HG03457 (cell line): ENCODE results near the gene QSOX2.

Experiments used
- ATAC-seq: cut with Tn5 transposase; IDR thresholded peaks from one replicate; pipeline ENCODE4 v1.9.1; 2021; ENCODE audit warnings: moderate number of reproducible peaks; ENCODE audit not compliant: unreplicated experiment

The QSOX2 gene

GRCh38 chr9:136252281-136252680, 6.7 kb upstream of the QSOX2 start:
- ATAC-seq, result no peak

GRCh38 chr9:136251264-136252115, 5.9 kb upstream of the QSOX2 start:
- no peak for ATAC-seq

DNA sequence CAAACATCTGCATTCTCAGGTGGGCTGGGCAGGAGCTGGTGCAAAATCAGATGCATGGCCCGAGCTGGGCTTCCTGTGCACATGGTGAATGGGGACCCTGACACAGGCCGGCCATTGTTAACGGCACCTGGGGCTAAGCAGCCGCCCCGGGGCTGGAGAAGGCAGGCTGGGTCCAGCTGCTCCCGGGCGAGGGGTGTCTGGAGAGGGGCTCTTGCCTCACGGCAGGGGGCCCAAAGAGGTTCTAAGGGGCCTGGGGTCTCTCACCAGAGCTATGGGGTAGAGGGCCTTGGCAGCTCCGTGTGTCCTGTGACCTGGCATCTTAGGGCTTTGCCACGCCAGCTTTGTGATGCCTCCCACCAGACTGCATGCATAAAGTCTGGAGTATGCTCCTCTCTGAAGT, 5.1 kb upstream of the QSOX2 start:
- ATAC-seq, result no peak

GRCh38 chr9:136249877-136250559, 4.4 kb upstream of the QSOX2 start:
- ATAC-seq, result no peak

DNA sequence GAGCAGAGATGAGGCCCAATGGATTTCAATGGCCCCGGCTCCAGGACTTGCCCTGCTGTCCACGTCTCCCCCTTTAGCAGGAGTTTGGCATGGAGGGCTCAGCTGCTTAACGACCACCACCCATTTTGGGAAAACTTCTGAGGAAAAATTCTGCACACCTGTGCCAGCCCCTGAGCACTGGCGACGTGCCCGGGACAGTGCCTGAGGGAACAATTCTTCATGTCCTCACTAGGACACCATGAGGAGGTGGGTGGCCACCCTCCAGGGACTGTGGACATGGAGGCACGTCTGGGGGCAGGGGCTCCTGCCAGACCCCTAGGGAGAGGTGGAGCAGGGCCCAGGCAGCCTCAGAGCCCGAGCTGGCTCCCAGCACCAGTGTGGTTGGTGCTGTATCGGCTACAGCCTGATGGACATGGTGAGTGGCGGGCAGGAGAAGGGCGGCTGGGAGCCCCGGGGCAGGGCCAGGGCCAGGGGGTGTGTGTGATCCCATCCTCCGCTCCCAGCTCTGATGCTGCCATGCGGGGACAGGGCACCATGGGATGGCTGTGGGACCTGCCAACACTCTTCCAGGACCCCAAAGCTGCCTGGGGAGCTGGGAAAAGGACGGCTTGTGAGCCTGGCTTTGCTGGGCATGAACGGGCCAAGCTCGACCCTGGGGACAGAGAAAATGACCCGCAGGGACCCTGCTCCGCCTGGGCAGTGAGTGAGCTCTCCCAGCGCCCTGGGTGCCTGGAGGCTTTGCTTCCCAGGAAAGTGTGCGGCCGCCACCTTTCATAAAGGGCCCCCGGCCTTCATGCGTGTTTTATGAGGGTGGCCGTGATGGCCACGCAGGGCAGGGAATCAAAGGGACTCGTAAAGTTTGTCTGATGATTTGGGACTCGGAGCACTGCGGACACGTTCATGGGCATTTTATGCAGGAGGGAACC, 3.6 kb upstream of the QSOX2 start:
- ATAC-seq, result no peak

DNA sequence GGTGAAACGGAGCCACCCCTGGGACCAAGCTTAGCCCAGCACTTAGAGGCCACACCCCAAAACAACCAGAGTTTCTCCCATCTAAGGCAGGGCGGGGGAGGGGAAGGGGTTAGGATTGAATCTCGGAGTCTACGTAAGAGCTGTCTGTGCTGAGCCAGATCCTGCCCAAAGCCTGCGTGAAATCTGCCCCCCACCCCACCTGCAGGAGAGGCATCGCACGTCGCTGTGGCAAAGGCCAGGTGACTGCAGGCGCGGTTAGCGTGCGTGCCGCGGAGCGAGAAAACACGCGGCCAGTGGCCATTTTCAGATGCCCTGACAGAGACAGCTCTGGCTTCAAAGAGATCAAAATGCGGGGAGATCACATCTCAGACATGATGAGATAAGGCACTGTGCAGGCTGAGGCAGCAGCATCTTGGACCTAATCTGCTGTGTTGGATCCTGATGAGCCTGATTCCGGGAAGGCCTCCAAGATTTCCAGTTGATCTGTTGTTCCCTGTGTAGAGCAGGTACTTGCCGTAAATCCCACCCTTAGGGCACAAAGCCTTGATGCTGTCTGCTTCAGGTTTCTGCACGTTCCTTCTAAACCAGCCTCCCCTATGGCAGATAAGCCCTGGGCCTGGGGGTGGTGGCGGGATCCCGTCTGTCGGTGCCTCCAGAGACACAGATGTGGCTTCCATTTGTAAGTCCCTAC, 2.5 kb upstream of the QSOX2 start:
- ATAC-seq, result no peak

DNA sequence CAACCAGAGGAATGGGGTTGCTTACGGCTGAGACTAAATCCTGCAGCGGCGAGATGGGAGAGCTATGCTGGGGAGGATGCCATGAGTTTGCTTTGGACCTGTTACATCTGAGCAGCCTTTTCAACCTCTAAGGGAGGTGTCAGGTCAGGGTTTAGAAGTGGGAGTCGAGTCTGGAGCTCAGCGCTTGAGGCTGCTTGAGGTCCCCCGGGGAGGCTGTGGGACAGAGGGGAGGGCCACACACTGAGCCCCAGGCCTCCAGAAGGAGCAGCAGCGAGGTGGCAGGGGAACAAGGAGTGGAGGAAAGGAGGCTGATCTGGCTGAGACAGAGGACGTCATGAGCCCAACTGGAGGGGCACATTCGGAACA, 1.9 kb upstream of the QSOX2 start:
- ATAC-seq, result no peak

GRCh38 chr9:136246849-136247550, 1.4 kb upstream of the QSOX2 start:
- ATAC-seq, result no peak

- ATAC-seq, result no peak
Observed at GRCh38 chr9:136244969-136245218, 718 bp downstream of the QSOX2 start.

DNA sequence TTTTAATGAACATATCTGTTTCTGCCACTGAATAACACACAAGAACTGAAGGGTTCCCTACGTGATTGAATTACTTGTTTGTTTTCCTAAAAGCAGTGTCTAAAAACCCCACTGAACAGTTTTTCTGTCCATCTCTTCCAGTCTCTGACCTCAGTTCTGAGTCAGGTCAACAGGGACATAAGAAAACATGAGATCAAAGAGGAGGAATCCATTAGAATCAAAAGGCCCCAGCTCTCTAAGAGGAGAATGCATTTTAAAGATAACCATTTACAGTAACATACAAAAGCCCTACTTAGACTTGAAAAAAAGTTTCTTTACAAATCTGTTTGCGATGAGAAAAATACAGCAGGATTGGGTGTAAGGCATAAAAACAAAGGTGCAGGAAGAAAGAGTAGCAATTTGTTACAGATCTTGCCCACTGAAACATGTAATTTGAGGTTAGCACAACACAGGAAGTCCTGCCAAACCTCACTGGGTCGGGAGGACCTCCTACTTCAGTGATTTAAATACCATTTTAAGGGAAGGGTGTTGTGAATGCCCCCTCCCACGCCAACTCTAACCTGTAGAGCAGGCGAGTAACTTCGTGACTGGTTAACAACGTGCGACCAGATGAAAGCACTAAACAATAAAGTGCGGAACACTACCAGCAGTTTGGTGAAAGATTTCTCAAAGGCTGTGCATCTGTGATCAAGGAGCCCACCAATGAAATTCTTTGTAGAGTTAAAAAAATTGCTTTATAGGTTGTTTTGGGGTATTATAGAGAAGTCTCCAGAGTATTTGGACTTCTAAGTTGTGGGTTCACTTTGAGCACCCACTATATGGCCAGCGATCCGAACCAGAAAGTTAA, 1.3 kb downstream of the QSOX2 start:
- ATAC-seq, result no peak

DNA sequence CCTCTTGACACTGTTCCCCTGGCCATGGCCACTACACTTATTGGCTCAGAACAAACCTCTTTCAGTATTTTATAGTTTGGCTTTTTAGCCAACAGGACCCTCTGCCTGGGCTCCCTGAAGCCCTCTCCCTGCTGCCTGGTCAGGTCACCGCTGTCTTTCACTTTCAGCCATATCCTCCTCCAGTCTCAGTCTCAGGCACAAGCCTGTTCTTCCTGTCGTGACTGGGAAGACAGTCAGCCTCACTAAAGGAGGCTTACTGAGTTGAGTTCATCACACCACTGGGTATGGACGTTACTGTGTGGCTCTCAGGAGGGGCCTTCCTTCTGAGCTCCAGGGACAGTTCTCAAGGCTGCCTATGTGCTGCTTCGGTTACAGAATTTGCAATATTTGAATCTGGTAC, 2.0 kb downstream of the QSOX2 start:
- ATAC-seq, result no peak

GRCh38 chr9:136242918-136243525, 2.6 kb downstream of the QSOX2 start:
- ATAC-seq, result no peak

DNA sequence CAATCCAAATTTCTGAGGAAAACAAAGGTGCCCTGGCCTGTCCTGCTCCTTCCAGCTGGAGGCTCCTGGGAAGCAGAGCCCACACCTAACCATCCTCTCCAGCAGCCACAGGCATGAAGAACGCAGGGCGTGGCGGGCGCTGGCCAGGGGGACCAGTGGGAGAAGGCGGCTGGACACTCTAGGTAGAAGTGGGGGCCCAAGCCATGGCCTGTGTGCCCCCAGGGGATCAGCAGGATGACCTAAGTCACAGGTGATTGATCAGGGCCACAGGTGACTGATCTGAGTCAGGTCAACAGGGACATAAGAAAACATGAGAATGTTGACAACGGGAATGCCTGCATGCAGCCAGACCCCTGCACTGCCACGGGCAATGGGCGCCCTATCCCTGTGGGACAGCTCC, 3.4 kb downstream of the QSOX2 start:
- no peak for ATAC-seq

DNA sequence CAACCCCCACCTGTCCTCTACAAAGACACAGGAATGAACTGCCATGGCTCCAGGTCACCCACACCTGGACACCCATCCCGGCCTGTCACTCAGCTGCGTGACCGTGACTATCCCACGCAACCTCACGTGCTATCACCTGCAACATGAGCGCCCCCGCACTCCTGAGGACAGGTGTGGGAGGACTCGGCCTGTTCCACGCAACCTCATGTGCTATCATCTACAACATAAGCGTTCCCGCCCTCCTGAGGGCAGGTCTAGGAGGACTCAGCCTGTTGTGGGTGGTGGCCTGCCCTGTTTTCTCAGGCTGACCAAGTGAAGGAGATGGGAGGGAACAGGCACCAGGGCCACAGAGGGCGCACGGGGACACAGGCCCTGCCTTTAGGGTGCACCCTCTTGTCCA, 4.1 kb downstream of the QSOX2 start:
- no peak for ATAC-seq

DNA sequence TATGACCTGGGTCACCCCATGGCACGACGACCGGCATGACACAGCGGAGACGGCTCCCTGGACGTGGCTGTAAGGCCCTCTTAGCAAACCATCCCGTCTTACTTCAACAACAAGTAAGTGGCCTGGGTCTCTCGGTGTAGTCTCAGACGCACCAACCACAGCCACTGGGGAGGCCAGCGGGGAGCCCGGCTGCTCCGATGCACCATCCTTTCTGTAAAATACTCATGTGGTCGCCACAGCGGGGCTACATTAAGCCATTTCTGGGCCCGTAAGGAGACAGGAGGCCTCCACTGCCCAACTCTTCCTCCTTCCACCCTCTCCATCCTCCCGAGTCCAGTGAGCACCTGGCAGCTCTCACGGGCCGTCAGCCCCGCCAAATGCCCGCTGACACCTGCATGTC, 4.7 kb downstream of the QSOX2 start:
- ATAC-seq, result no peak

- no peak for ATAC-seq
Observed at GRCh38 chr9:136239983-136240330, 5.7 kb downstream of the QSOX2 start.

GRCh38 chr9:136239135-136239982, 6.3 kb downstream of the QSOX2 start:
- ATAC-seq, result no peak

DNA sequence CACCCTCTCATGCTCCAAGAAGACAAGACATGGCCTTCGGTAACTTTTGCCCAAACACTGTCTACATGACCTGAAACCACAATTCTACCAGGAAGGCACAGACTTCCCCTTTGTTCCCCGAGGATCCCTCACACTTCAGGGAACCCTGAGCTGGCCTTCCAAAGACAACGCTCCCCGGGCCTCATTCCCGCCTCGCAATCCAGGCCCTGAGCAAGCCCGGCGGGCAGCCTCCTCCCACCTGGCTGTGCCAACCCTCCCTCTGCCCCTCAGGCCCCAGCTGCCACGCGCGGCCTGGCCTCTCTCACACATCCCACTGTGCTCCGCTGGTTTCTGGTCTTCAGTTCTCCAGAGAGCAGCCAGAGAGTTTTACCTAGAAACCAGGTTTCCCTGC, 7.3 kb downstream of the QSOX2 start:
- no peak for ATAC-seq
